Osteocyte (in vitro differentiated cells): ENCODE data around the gene TSSC4. TPM values are rescaled to one million over a fixed set of nuclear protein-coding genes. Genes with fewer than 3 reads are reported as not detected.

Experiments used
- DNase-seq: peaks from one replicate; pipeline ENCODE4 v3.0.0; 2021; ENCODE audit warnings: mixed read lengths; ENCODE audit not compliant: unreplicated experiment; ENCODE audit errors: extremely low spot score
- H3K27ac Mint-ChIP-seq: one replicate; pipeline ENCODE4 v1.8.0; 2021; ENCODE audit warnings: mild to moderate bottlenecking, mixed read lengths; ENCODE audit not compliant: unreplicated experiment
- H3K27me3 Mint-ChIP-seq: one replicate; pipeline ENCODE4 v1.8.0; 2021; ENCODE audit warnings: mixed read lengths; ENCODE audit not compliant: unreplicated experiment
- H3K36me3 Mint-ChIP-seq: one replicate; pipeline ENCODE4 v1.8.0; 2021; ENCODE audit warnings: mixed read lengths; ENCODE audit not compliant: unreplicated experiment
- H3K4me1 Mint-ChIP-seq: one replicate; pipeline ENCODE4 v1.8.0; 2021; ENCODE audit warnings: mixed read lengths; ENCODE audit not compliant: unreplicated experiment
- H3K4me3 Mint-ChIP-seq: one replicate; pipeline ENCODE4 v1.8.0; 2021; ENCODE audit warnings: mild to moderate bottlenecking, moderate library complexity, mixed read lengths; ENCODE audit not compliant: unreplicated experiment
- H3K9me3 Mint-ChIP-seq: one replicate; pipeline ENCODE4 v1.8.0; 2021; ENCODE audit warnings: mixed read lengths; ENCODE audit not compliant: unreplicated experiment
- total RNA-seq: library from RNA; stranded (reverse); gene quantifications from 2 replicates; pipeline ENCODE4 v1.2.1, GENCODE V29; 2021
- TF ChIP-seq, protein P1 (sequence below): fragments of 200-600 bp; sonication (generic); IDR thresholded peaks from 2 replicates; pipeline ENCODE4 v1.5.0; 2021; ENCODE audit warnings: antibody characterized with exemption, mild to moderate bottlenecking, moderate library complexity

The TSSC4 gene
- total RNA-seq, 1 donor from 2014 or later, result 50.6 TPM

- H3K4me1 Mint-ChIP-seq, result peaks cover 9% of the 10 kb centered on the region
- H3K36me3 Mint-ChIP-seq, result no peaks in the 10 kb centered on the region
- TF ChIP-seq, protein P1, sequence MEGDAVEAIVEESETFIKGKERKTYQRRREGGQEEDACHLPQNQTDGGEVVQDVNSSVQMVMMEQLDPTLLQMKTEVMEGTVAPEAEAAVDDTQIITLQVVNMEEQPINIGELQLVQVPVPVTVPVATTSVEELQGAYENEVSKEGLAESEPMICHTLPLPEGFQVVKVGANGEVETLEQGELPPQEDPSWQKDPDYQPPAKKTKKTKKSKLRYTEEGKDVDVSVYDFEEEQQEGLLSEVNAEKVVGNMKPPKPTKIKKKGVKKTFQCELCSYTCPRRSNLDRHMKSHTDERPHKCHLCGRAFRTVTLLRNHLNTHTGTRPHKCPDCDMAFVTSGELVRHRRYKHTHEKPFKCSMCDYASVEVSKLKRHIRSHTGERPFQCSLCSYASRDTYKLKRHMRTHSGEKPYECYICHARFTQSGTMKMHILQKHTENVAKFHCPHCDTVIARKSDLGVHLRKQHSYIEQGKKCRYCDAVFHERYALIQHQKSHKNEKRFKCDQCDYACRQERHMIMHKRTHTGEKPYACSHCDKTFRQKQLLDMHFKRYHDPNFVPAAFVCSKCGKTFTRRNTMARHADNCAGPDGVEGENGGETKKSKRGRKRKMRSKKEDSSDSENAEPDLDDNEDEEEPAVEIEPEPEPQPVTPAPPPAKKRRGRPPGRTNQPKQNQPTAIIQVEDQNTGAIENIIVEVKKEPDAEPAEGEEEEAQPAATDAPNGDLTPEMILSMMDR, result no peak
- no peak overlapping the region for H3K27ac Mint-ChIP-seq
- H3K27me3 Mint-ChIP-seq, result no peaks in the 10 kb centered on the region
- no peak for DNase-seq
- H3K4me3 Mint-ChIP-seq, result no peak overlapping the region
- H3K9me3 Mint-ChIP-seq, result no peaks in the 10 kb centered on the region
Observed at GRCh38 chr11:2358754-2359442, 41.7 kb upstream of the TSSC4 start.

GRCh38 chr11:2359557-2359956 is 41.0 kb upstream of the TSSC4 start:
- Mint-ChIP-seq H3K27me3 (no peaks in the 10 kb centered on the region), H3K4me3 (no peak overlapping the region), H3K27ac (no peak overlapping the region), H3K9me3 (no peaks in the 10 kb centered on the region), H3K36me3 (no peaks in the 10 kb centered on the region), H3K4me1 (peaks cover 9% of the 10 kb centered on the region)
- TF ChIP-seq, protein P1, result no peak
- DNase-seq, result no peak

- H3K4me3 Mint-ChIP-seq, result no peak overlapping the region
- H3K27me3 Mint-ChIP-seq, result no peaks in the 10 kb centered on the region
- no peaks in the 10 kb centered on the region for H3K36me3 Mint-ChIP-seq
- H3K4me1 Mint-ChIP-seq, result peaks cover 5% of the 10 kb centered on the region
- TF ChIP-seq, protein P1, result no peak
- no peak overlapping the region for H3K27ac Mint-ChIP-seq
- no peaks in the 10 kb centered on the region for H3K9me3 Mint-ChIP-seq
- DNase-seq, result no peak
Observed at GRCh38 chr11:2360081-2360642, 40.4 kb upstream of the TSSC4 start.

GRCh38 chr11:2361565-2361964 is 39.0 kb upstream of the TSSC4 start:
- Mint-ChIP-seq H3K36me3 (no peaks in the 10 kb centered on the region), H3K9me3 (no peaks in the 10 kb centered on the region), H3K27me3 (no peaks in the 10 kb centered on the region), H3K4me3 (no peak overlapping the region), H3K4me1 (no peaks in the 10 kb centered on the region), H3K27ac (no peak overlapping the region)
- DNase-seq, result no peak
- TF ChIP-seq, protein P1, result no peak

DNA sequence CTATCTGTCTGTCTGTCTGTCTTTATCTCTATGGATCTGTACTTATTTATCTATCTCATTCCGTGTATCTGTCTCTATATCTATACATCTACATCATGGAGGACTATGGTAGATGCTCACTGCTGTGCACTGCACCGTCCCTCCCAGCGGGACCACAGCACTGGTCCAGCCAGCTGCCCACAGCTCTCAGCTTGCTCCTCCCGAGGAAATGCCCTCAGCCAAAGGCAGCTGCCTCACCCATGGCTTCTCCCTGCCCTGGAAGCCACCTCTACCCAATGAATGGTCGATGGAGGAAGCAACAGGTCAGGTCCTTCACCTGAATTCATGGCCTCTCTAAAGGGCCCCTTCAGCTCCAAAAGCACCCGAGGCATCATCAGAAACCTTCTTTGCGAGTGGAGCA is 38.1 kb upstream of the TSSC4 start:
- Mint-ChIP-seq H3K4me1 (no peaks in the 10 kb centered on the region), H3K27me3 (no peaks in the 10 kb centered on the region), H3K4me3 (no peak overlapping the region), H3K36me3 (no peaks in the 10 kb centered on the region), H3K9me3 (no peaks in the 10 kb centered on the region), H3K27ac (no peak overlapping the region)
- DNase-seq, result no peak
- TF ChIP-seq, protein P1, result no peak
